GM19193 (cell line): ENCODE measurements around the gene TPM1.

Experiments used
- POLR2A ChIP-seq: IDR thresholded peaks from 4 replicates; pipeline ENCODE4 v1.6.1; 2011; ENCODE audit not compliant: insufficient read depth, insufficient read length; ENCODE audit errors: extremely low read depth

Gene TPM1

DNA sequence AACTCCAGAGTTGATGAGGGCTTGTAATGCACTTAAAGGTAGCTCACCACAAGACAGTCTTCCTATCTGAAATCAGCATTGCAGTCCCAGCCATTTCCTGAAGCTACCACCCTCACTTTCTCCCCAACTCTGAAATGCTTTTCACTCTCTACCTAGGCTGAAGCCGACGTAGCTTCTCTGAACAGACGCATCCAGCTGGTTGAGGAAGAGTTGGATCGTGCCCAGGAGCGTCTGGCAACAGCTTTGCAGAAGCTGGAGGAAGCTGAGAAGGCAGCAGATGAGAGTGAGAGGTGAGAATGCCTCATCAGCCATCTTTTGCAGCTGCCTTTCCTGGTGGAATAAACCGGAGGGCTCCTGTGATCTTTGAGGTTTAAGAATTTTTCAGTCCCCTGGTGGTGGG, 14.3 kb downstream of the TPM1 start:
- no peak for TF ChIP-seq POLR2A

DNA sequence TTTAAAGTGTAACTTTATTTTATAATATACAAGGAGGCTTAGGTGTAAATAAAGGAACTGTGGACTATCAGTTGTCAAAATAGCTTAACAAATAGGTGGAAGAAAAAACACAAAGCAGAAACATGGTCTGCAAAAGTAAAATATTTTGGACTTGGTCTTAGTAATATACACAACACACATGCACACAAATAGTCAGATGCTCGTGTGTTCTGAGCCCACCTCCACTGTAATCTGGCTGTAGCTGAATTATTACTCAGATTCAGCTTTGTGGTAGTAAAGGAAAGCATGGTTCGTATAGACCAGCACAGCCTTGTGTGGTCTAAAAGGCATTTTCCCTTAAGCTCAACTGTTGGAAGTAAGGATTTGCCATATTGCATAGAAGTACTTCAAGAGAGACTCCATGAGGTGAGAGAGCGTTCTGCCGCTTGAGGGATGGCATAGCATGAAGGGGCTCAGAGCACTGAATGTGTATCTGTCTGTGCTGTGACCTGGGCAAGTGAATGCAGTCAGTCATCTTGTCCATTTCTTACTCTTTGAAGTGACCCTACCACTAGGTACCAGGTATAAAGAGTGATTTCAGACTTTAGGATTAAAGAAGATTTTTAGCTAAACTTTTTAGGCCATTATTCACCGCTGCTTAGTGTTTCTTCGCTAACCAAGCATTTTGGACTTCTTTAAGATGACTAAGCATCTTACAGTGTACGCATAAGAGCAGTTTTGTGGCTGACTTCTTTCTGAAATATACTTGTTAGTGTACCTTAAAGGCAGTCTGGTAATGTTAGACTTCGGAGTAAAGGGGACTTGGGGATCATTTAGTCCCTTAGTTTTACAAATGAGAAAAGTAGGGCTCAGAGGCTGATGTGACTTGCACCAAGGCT, 15.2 kb downstream of the TPM1 start:
- no peak for TF ChIP-seq POLR2A

DNA sequence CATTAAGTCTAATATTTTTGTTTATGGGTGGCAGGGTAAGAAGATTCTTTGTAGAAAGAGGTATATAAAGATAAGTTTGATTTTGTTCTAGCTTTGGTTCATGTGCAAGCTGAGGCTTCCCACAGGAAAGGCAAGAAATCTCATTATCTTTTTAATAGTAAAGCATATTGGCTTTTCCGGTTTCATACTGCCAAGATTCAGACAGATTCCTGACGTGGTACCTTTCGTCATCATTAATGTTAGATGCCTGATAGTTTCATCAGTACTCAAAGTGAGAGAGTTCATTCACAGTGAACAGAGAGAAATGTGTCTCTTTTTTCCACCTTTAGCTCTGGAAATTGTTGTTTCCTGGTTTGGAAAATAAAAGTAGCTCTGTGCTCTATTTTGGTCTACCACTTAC, 16.5 kb downstream of the TPM1 start:
- no peak for TF ChIP-seq POLR2A

DNA sequence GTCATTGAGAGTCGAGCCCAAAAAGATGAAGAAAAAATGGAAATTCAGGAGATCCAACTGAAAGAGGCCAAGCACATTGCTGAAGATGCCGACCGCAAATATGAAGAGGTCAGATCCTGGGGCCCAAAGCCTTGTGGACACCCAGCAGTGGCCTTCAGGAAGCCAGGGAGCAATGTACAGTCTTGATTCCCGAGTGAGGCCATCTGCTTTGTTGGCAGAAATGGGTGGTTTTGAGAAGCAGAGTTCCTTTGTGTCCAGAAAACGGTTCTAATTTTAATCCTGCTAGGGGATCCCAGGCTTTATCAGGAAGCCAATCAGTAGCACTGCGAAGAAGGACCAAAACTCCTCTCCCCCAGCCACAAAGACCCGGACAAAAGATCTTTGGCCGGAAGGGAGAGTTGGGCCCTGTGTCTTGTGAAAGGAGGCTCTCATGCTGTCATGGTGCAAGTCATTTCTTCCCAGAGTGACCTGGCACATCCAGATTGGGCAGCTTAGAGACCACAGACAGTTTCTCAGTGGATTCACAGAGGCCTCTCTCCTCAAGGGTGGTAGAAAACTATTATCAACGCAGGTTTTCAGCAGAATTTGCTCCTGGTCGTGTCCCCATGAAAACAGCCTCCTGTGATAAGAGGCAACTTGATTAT, 17.1 kb downstream of the TPM1 start:
- TF ChIP-seq POLR2A: no peak

DNA sequence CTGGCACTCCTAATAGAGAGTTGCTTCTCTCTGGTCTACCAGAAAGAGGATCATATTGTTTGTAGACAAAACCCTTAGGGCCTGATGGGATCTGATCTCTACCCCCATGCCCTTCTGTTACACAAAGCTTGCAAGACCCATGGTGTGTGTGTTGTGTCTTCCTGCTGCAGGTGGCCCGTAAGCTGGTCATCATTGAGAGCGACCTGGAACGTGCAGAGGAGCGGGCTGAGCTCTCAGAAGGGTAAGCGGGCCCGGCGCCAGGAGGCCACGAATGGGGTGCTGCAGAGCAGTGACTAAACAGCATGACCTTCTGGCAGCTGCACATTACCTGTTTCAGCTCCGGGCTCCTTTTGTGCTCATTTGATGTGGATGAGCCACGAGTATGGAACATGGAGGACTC, 18.2 kb downstream of the TPM1 start:
- TF ChIP-seq POLR2A: no peak

DNA sequence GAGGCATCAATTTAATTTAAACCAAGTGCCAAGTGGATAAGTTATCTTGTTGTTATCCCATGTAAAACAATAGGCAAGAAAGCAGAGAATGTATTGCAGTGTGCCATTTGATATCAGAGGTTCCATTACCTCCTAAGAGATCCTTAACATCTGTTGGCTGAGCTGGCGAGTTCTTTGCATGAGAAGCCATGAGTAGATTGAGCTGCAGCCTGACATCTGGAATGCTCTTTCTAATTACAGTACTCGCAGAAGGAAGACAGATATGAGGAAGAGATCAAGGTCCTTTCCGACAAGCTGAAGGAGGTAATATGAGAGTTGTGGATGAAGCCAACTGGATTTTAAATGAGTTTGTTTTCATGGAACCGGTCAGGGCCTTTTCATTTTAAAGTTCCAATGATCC, 19.4 kb downstream of the TPM1 start:
- TF ChIP-seq POLR2A: no peak

DNA sequence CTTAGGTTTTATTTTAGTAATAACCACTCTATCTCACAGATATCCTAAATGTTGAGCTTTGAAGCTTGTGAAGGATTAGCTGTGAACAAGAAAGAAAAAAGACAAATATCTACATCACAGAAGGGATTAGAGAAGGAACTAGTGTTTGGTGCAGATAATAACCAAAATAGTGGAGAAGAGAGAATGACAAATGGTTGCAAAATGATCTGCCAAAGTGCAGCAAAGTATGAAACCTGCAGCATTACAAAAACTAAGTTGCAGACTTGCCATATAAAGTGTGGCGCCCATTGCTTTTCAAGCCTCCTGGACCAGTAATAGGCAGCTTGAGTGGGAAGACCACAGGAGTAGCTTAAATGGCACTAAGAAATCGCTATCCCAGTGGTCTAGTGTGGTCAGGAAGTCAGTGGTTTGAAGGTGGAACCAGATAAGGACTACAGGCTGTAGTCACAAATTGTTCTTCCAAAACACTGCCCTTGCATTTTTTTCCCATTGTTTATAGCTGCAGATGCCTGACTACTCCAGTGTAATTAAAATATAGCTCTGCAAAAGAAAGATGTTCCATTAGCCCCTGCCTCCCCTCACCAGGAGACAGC, 20.7 kb downstream of the TPM1 start:
- TF ChIP-seq POLR2A: no peak

DNA sequence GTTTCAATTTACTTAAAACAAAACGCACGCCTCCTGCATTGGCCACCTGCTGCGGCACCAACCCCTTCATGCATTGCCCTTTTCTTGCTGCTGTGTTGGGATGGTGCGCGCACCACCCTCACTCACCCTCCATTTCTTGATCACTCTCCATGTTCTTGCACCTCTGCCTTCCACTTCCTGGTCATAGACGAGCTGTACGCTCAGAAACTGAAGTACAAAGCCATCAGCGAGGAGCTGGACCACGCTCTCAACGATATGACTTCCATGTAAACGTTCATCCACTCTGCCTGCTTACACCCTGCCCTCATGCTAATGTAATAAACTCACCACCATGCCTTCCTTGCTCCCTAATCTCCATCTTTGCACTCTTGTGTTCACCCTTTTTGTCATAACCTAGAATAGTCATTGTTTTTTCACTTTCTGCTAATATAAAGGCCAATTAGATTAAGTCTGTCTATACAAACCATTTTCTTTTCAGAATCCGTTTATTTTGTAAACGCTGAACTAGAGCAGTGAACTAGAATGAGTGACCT, 21.4 kb downstream of the TPM1 start:
- TF ChIP-seq POLR2A: no peak

DNA sequence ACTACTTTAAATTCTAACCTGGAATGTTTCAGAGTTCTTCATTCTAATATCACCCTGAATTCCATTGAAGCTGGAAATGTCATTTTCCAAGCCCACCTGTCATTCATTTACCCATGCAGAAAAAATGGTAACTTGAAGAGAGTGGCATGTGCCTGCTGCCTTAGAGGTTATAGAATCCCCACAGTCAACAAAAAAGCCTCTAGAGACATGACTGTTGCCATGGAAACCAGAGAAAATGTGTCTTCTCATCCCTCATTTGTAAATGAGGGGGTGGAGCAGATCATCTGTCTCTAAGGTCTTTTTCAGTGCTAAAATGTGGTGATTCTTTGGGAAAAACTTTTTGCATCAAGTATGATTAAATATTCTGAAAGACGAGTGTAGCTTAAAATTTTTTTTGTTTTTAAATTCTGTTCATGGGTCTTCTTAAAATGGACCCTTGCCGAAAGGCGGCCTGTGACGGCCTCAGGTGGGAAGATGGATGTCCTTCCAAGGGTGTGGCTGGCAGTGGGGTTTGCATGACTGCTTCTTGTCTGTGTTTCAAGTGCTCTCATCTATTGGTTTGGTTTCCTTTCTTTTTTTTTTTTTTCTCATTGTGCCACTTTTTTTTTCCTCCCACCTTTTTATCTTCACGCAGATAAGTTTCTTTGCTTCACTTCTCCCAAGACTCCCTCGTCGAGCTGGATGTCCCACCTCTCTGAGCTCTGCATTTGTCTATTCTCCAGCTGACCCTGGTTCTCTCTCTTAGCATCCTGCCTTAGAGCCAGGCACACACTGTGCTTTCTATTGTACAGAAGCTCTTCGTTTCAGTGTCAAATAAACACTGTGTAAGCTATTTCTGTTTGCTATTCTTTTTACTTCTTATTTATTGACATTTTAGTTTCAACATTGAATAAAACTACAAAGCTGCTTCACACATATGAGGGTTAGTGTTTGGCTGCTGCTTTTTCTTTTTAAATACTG, 23.0 kb downstream of the TPM1 start:
- no peak for TF ChIP-seq POLR2A

DNA sequence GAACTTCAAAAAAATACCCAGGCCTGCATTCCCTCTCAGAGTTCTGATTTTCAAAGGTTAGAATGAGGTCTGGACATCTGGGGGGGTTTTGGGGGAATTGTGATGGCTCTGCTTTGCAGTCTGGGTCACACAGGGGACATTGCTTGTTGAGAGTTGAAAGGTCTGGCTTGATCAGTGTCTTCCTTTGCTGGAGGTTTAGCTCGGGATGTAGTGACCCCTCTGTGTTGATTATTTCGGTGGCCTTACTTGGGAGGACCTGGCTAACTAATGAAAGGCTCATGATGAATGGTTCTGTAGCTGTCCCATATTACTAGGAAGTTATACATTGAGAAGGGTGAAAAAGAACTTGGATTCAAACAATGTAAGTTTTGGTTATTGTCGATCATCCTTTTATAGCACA, 23.7 kb downstream of the TPM1 start:
- no peak for TF ChIP-seq POLR2A

DNA sequence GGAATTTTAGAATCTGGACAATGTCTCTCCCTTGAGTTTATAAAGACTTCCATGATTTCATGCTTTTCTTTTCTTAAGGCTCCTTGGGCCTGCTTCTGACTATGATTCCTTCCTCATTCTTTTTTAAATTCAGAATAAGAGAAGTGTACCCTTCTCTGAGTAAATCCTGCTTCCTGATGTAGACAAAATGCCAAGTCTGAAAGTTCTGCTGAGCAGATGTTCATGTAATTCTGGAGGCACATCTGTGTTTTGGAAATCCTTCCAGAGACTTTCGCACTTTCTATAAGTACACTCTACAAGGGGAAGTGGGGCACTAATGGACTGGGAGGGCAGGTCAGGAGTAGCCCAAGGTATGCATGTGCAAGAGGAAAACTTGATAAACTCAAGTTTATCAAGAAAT, 24.8 kb downstream of the TPM1 start:
- no peak for TF ChIP-seq POLR2A

DNA sequence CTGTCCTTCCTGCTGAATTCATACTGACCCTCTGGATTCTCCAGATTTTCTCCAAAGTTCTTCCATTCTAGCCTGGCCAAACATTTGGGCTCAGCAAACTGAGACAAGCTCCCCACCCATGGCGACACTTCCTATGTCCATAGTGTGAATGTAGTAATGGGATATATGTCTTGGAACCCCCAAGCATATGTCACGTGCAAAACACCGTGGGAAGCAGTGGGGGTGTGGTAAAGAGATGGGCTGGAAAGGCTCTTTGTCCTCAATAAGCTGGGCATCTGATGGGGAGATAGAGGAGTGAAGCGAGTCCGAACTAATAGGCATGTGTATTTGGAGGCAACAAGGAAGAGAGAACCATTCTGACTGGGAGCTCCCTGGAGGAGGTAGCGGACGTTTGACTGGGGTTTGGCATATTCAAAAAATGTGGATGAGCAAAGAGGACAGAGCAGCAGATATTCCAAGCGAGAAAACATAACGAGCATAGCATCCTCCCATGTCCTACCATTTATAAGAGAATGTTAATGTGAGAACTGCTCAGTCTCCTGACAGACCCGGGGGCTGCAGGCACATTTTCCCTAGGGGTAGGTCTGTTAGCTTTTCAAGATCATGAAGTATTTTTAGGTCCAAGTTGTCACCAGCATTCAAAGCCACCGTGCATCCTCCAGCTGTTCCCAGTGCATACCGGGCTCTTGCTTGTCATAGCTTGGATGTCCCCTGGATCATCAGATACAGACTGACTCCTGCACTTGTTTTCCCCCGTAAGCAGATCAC, 25.6 kb downstream of the TPM1 start:
- TF ChIP-seq POLR2A: no peak

DNA sequence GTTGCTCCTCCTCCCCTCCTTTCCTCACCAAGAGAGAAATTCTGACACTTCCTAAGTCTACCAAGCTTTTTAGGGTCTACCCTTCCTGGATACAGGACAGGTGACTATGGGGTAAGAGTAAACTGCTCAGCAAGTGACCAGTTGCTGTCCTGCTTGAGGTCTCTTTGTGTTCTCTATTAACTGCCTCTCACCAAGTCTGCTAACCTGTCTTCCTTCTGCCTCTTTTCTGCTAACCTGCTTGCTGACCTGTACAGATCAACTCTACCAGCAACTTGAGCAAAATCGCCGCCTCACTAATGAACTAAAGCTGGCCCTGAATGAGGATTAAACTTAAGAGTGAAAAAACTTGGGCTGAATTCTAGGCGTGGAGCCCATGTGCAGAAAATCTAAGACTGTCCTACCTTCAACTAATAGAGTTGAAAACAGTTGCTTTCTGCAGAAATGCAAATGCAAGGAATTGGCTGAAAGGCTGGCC, 27.1 kb downstream of the TPM1 start:
- TF ChIP-seq POLR2A: no peak

DNA sequence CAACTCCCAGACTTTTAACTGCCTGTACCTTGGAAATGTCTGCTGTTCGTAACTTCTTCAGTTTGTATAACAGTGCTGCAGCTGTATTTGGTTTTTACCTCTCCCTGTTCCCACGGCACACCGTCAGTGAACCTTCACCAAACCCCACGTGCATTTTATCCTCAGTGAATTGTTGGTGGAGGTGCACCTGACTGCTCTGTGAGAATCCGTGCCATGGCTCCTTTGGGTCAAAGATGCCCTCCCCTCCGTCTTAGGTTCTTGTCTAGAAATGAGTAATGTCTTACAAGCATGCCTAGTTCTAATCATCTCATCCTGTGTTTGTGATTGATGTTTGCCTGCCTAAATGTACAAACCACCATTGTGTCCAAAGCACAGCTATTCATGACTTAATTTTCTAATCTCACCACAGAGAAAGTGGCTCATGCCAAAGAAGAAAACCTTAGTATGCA, 28.2 kb downstream of the TPM1 start:
- TF ChIP-seq POLR2A: no peak

DNA sequence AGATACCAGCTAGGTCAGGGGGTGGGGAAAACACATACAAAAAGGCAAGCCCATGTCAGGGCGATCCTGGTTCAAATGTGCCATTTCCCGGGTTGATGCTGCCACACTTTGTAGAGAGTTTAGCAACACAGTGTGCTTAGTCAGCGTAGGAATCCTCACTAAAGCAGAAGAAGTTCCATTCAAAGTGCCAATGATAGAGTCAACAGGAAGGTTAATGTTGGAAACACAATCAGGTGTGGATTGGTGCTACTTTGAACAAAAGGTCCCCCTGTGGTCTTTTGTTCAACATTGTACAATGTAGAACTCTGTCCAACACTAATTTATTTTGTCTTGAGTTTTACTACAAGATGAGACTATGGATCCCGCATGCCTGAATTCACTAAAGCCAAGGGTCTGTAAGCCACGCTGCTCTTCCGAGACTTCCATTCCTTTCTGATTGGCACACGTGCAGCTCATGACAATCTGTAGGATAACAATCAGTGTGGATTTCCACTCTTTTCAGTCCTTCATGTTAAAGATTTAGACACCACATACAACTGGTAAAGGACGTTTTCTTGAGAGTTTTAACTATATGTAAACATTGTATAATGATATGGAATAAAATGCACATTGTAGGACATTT, 28.9 kb downstream of the TPM1 start:
- no peak for TF ChIP-seq POLR2A
